ENCODE measurements around the gene PDIK1L. TPM values are rescaled to one million over a fixed set of nuclear protein-coding genes. Genes with fewer than 3 reads are reported as not detected.
A peak's percentile ranks its signal among the peaks of the same experiment; 100 is the strongest.

The PDIK1L gene
- total RNA-seq, 1 donor from 2014 or later: 12.0 TPM

DNA sequence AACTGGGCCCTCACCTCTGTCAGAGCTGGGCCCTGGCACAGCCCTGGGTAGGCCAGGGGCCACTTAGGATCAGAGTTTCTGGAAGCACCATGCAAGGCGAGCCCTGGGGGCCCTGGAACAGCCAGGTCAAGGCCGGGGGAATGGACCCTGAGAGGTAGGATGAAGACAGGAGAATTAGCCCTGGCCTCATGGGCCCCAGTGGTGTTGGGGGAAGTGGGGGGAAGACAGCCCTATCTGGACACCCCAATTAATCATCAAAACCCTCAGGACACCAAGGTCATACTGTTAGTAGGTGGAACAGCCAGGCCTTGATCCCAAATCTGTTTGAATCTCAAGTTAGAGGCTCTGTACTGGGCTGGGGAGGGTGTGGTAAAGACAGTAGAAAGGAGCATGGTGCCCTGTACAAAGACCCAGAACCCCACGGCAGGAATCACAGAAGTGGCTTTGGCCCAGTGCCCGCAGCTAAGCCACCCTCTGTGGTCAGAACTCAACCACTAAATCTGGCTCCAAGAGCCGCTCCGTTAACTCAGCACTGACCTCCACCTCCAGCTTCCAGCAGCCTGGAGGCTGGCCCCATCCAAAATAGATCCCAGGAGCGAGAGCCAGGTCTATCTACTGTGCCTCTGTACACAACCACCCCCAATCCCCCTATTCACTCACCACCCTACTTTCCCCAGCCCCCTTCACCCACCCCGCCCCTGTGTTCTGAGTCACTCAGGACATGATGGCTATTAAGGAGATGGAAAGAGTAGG is 30.2 kb upstream of the PDIK1L start:
- TF ChIP-seq EZH2 (IDR thresholded peaks at IDR 0.05): no peak
- no peak for TF ChIP-seq EZH2phosphoT487 (IDR thresholded peaks at IDR 0.05)
- no peak for TF ChIP-seq CTCF (IDR thresholded peaks at IDR 0.05)
- DNase-seq (ENCODE audit: low spot score): no peak
- peak overlapping the region; percentile 33 for H3K27ac Mint-ChIP-seq
- Histone ChIP-seq H3K27me3 (peaks cover 13% of the 10 kb centered on the region), H3K4me1 (peaks cover 4% of the 10 kb centered on the region), H3K9me3 (ENCODE audit: low read depth) (no peaks in the 10 kb centered on the region), H3K36me3 (no peaks in the 10 kb centered on the region), H3K79me2 (ENCODE audit: low read depth) (no peaks in the 10 kb centered on the region), H3K4me3 (no peak overlapping the region), H4K20me1 (ENCODE audit: low read depth) (no peaks in the 10 kb centered on the region), H3K4me2 (no peak overlapping the region), H3K27ac (no peak overlapping the region), H3F3A (ENCODE audit: low read depth) (no peaks in the 10 kb centered on the region), H2AFZ (replicated peaks) (no peak overlapping the region), H3K9ac (no peak overlapping the region)
- H3K4me1 Mint-ChIP-seq: peaks cover 11% of the 10 kb centered on the region
- H3K9me3 Mint-ChIP-seq: no peaks in the 10 kb centered on the region
- no peaks in the 10 kb centered on the region for H3K36me3 Mint-ChIP-seq
- no peak overlapping the region for H3K4me3 Mint-ChIP-seq
- H3K27me3 Mint-ChIP-seq (ENCODE audit: insufficient read depth, low read depth): peaks cover 12% of the 10 kb centered on the region

- Mint-ChIP-seq H3K9me3 (no peaks in the 10 kb centered on the region), H3K27ac (no peak overlapping the region), H3K4me3 (no peak overlapping the region), H3K4me1 (peaks cover 11% of the 10 kb centered on the region), H3K36me3 (no peaks in the 10 kb centered on the region), H3K27me3 (ENCODE audit: insufficient read depth, low read depth) (peaks cover 13% of the 10 kb centered on the region)
- no peak for DNase-seq (ENCODE audit: low spot score)
- Histone ChIP-seq H3K36me3 (no peaks in the 10 kb centered on the region), H3K27me3 (peaks cover 13% of the 10 kb centered on the region), H3K79me2 (ENCODE audit: low read depth) (no peaks in the 10 kb centered on the region), H3K4me2 (no peak overlapping the region), H3K9ac (no peak overlapping the region), H3K9me3 (ENCODE audit: low read depth) (no peaks in the 10 kb centered on the region), H4K20me1 (ENCODE audit: low read depth) (no peaks in the 10 kb centered on the region), H3K4me3 (no peak overlapping the region), H3K4me1 (peaks cover 4% of the 10 kb centered on the region), H3K27ac (no peak overlapping the region), H2AFZ (replicated peaks) (no peak overlapping the region), H3F3A (ENCODE audit: low read depth) (no peaks in the 10 kb centered on the region)
- no peak for TF ChIP-seq EZH2phosphoT487 (IDR thresholded peaks at IDR 0.05)
- no peak for TF ChIP-seq EZH2 (IDR thresholded peaks at IDR 0.05)
- TF ChIP-seq CTCF (IDR thresholded peaks at IDR 0.05): no peak
Measured at GRCh38 chr1:26082020-26082350, 29.6 kb upstream of the PDIK1L start.

- no peaks in the 10 kb centered on the region for H3K79me2 ChIP-seq (ENCODE audit: low read depth)
- H3K4me3 Mint-ChIP-seq: no peak overlapping the region
- no peaks in the 10 kb centered on the region for H3K9me3 Mint-ChIP-seq
- H3K9me3 ChIP-seq (ENCODE audit: low read depth): no peaks in the 10 kb centered on the region
- H3K4me2 ChIP-seq: no peak overlapping the region
- H2AFZ ChIP-seq (replicated peaks): no peak overlapping the region
- TF ChIP-seq EZH2 (IDR thresholded peaks at IDR 0.05) (no peak), CTCF (IDR thresholded peaks at IDR 0.05) (no peak), EZH2phosphoT487 (IDR thresholded peaks at IDR 0.05) (no peak)
- peaks cover 9% of the 10 kb centered on the region for H3K27me3 Mint-ChIP-seq (ENCODE audit: insufficient read depth, low read depth)
- H3K4me3 ChIP-seq: no peak overlapping the region
- no peaks in the 10 kb centered on the region for H3K36me3 ChIP-seq
- no peaks in the 10 kb centered on the region for H3F3A ChIP-seq (ENCODE audit: low read depth)
- H3K27ac Mint-ChIP-seq: no peak overlapping the region
- DNase-seq (ENCODE audit: low spot score): no peak
- H3K9ac ChIP-seq: no peak overlapping the region
- peaks cover 13% of the 10 kb centered on the region for H3K27me3 ChIP-seq
- peaks cover 4% of the 10 kb centered on the region for H3K4me1 ChIP-seq
- H4K20me1 ChIP-seq (ENCODE audit: low read depth): no peaks in the 10 kb centered on the region
- H3K36me3 Mint-ChIP-seq: no peaks in the 10 kb centered on the region
- H3K27ac ChIP-seq: no peak overlapping the region
- H3K4me1 Mint-ChIP-seq: peaks cover 11% of the 10 kb centered on the region
Measured at GRCh38 chr1:26083208-26083607, 28.4 kb upstream of the PDIK1L start.
